ENCODE data around the gene WDFY1.

Gene WDFY1

GRCh38 chr2:223894968-223895367, 50.2 kb downstream of the WDFY1 start:
- no peak for TF ChIP-seq CTCF (conservative IDR thresholded peaks at IDR 0.05; ENCODE audit: low read depth, low read length)
- DNase-seq (ENCODE audit: low read depth), result no peak

GRCh38 chr2:223894009-223894408, 51.1 kb downstream of the WDFY1 start:
- no peak for DNase-seq (ENCODE audit: low read depth)
- no peak overlapping the region for H3K4me3 ChIP-seq (ENCODE audit: low read length)
- TF ChIP-seq CTCF (conservative IDR thresholded peaks at IDR 0.05; ENCODE audit: low read depth, low read length), result no peak

More at GRCh38 chr2:223894968-223895367, 50.2 kb downstream of the WDFY1 start:
- H3K4me3 ChIP-seq (ENCODE audit: low read length), result no peak overlapping the region

- TF ChIP-seq CTCF (conservative IDR thresholded peaks at IDR 0.05; ENCODE audit: low read depth, low read length), result no peak
- no peak overlapping the region for H3K4me3 ChIP-seq (ENCODE audit: low read length)
- DNase-seq (ENCODE audit: low read depth), result no peak
These were observed 54.4 kb downstream of the WDFY1 start for GRCh38 chr2:223890721-223891120.

GRCh38 chr2:223889229-223889628, 55.9 kb downstream of the WDFY1 start:
- DNase-seq (ENCODE audit: low read depth), result no peak
- TF ChIP-seq CTCF (conservative IDR thresholded peaks at IDR 0.05; ENCODE audit: low read depth, low read length), result no peak
- H3K4me3 ChIP-seq (ENCODE audit: low read length), result no peak overlapping the region

GRCh38 chr2:223888251-223888650, 56.9 kb downstream of the WDFY1 start:
- H3K4me3 ChIP-seq (ENCODE audit: low read length), result no peak overlapping the region
- no peak for TF ChIP-seq CTCF (conservative IDR thresholded peaks at IDR 0.05; ENCODE audit: low read depth, low read length)
- DNase-seq (ENCODE audit: low read depth), result no peak

GRCh38 chr2:223887127-223887526, 58.0 kb downstream of the WDFY1 start:
- DNase-seq (ENCODE audit: low read depth), result peak; percentile 68
- no peak overlapping the region for H3K4me3 ChIP-seq (ENCODE audit: low read length)
- no peak for TF ChIP-seq CTCF (conservative IDR thresholded peaks at IDR 0.05; ENCODE audit: low read depth, low read length)

- H3K4me3 ChIP-seq (ENCODE audit: low read length), result no peak overlapping the region
- no peak for TF ChIP-seq CTCF (conservative IDR thresholded peaks at IDR 0.05; ENCODE audit: low read depth, low read length)
- DNase-seq (ENCODE audit: low read depth), result no peak
These were observed 58.4 kb downstream of the WDFY1 start for GRCh38 chr2:223886726-223887125.
